Chondrocyte (in vitro differentiated cells): ENCODE data around the gene XRCC2. TPM values are rescaled to one million over a fixed set of nuclear protein-coding genes. Genes with fewer than 3 reads are reported as not detected.
"Not testable (repeated sequence)": the region's sequence is repeated elsewhere in the genome, so short reads cannot be mapped to it uniquely, and the experiment has no call there.

Experiments
- DNase-seq: peaks from one replicate; pipeline ENCODE4 v3.0.0; 2021; ENCODE audit warnings: mixed read lengths, low spot score
- H3K27ac Mint-ChIP-seq: one replicate; pipeline ENCODE4 v1.8.0; 2021; ENCODE audit warnings: mild to moderate bottlenecking, moderate library complexity, mixed read lengths; ENCODE audit not compliant: unreplicated experiment
- H3K27me3 Mint-ChIP-seq: 2 replicates; pipeline ENCODE4 v1.8.0; 2021; ENCODE audit warnings: low read depth, mixed read lengths
- H3K36me3 Mint-ChIP-seq: 2 replicates; pipeline ENCODE4 v1.8.0; 2021; ENCODE audit warnings: low read depth, mixed read lengths
- H3K4me1 Mint-ChIP-seq: 2 replicates; pipeline ENCODE4 v1.8.0; 2021; ENCODE audit warnings: low read depth, mild to moderate bottlenecking, mixed read lengths
- H3K4me3 Mint-ChIP-seq: one replicate; pipeline ENCODE4 v1.8.0; 2021; ENCODE audit warnings: mild to moderate bottlenecking, moderate library complexity, mixed read lengths; ENCODE audit not compliant: unreplicated experiment
- H3K9me3 Mint-ChIP-seq: 2 replicates; pipeline ENCODE4 v1.8.0; 2021; ENCODE audit warnings: low read depth, mixed read lengths
- total RNA-seq: library from RNA; stranded (reverse); gene quantifications from 3 replicates; pipeline ENCODE4 v1.2.1, GENCODE V29; 2021
- TF ChIP-seq, protein P1 (sequence below): fragments of 200-600 bp; sonication (generic); IDR thresholded peaks from 2 replicates; pipeline ENCODE4 v1.5.0; 2021; ENCODE audit warnings: antibody characterized with exemption, mild to moderate bottlenecking, moderate library complexity

Gene XRCC2
- total RNA-seq, 1 donor from 2014 or later = 1.3 TPM

DNA sequence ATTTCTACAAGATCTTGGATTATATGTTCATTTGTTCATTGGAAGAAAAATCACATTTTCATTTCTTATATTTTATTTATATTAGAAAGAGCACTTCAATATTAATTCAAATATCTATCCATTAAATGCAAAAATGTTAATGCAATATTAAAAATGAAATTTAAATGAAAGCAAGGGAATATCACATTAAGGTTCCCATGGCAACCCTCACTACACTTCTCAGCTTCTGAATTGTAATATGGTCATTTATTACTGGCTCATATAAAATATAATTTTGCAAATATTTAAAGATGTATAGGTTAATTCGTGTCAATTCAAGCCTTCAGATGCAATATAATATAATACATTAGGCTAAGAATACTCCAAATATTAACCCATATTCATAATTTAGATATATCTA lies 38.8 kb downstream of the XRCC2 start:
- no peaks in the 10 kb centered on the region for H3K27me3 Mint-ChIP-seq
- no peak for DNase-seq
- no peak overlapping the region for H3K27ac Mint-ChIP-seq
- no peak overlapping the region for H3K4me3 Mint-ChIP-seq
- H3K36me3 Mint-ChIP-seq = no peaks in the 10 kb centered on the region
- no peaks in the 10 kb centered on the region for H3K4me1 Mint-ChIP-seq
- H3K9me3 Mint-ChIP-seq = no peaks in the 10 kb centered on the region
- TF ChIP-seq, protein P1, sequence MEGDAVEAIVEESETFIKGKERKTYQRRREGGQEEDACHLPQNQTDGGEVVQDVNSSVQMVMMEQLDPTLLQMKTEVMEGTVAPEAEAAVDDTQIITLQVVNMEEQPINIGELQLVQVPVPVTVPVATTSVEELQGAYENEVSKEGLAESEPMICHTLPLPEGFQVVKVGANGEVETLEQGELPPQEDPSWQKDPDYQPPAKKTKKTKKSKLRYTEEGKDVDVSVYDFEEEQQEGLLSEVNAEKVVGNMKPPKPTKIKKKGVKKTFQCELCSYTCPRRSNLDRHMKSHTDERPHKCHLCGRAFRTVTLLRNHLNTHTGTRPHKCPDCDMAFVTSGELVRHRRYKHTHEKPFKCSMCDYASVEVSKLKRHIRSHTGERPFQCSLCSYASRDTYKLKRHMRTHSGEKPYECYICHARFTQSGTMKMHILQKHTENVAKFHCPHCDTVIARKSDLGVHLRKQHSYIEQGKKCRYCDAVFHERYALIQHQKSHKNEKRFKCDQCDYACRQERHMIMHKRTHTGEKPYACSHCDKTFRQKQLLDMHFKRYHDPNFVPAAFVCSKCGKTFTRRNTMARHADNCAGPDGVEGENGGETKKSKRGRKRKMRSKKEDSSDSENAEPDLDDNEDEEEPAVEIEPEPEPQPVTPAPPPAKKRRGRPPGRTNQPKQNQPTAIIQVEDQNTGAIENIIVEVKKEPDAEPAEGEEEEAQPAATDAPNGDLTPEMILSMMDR = no peak

DNA sequence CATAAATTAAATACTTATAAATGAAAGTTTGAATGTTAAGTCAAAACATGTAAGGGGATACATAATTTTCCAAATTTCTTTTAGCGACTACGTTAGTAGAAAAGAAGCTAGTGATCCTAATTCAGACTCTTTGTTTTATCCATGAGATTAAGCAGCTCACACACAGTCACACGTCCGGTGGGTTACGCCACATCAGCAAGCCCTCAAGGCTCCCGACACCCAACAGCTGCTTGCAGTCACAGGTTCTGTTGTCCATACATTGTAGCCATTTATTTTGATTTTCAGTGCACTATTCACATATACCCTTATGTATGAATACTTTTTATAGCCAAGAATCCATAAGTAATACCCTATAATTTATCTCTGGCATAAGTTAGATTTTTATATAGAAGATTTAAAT lies 39.5 kb downstream of the XRCC2 start:
- no peak for DNase-seq
- Mint-ChIP-seq H3K36me3 (no peaks in the 10 kb centered on the region), H3K9me3 (no peaks in the 10 kb centered on the region), H3K27me3 (no peaks in the 10 kb centered on the region), H3K27ac (no peak overlapping the region), H3K4me1 (no peaks in the 10 kb centered on the region), H3K4me3 (no peak overlapping the region)
- TF ChIP-seq, protein P1 = no peak

DNA sequence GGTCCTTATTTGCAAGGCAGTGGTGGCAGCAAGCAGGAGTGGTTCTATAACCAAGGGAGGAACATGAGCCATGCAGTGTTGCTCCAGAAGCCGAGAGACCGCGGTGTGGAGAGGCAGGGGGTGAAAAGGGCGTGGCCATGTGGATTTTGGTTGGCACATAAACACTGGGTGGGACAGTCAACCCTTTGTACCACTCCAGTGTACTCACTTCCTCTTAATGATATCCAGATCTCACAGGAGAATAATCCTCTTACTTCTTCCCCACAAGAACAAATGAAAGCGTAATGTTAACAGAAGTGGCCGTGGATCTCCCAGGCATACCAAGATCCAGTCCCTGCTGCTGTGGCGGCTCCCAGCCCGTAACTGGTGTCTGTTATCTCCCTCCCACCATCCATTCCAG lies 42.4 kb downstream of the XRCC2 start:
- Mint-ChIP-seq H3K27ac (no peak overlapping the region), H3K36me3 (no peaks in the 10 kb centered on the region), H3K9me3 (peaks cover 5% of the 10 kb centered on the region), H3K27me3 (no peaks in the 10 kb centered on the region), H3K4me3 (no peak overlapping the region), H3K4me1 (no peaks in the 10 kb centered on the region)
- no peak for DNase-seq
- TF ChIP-seq, protein P1 = no peak

DNA sequence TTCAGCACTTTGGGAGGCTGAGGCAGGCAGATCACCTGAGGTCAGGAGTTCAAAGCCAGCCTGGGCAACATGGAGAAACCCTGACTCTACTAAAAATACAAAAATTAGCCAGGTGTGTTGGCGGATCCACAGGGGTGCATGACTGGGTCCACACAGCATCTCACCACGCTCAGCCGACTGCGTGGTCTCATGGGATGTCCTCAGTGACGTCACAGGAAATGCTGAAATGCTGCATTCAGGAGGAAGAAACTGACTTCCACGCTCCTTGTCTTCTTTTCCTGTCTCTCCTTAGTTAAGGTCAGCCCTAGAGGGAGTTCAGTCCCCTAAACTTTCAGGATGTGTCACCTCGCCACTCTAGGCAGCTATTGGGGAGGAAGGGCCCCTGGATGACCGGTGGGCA lies 42.9 kb downstream of the XRCC2 start:
- Mint-ChIP-seq H3K27ac (no peak overlapping the region), H3K36me3 (no peaks in the 10 kb centered on the region), H3K9me3 (peaks cover 7% of the 10 kb centered on the region), H3K4me1 (no peaks in the 10 kb centered on the region), H3K27me3 (no peaks in the 10 kb centered on the region), H3K4me3 (no peak overlapping the region)
- TF ChIP-seq, protein P1 = no peak
- no peak for DNase-seq

DNA sequence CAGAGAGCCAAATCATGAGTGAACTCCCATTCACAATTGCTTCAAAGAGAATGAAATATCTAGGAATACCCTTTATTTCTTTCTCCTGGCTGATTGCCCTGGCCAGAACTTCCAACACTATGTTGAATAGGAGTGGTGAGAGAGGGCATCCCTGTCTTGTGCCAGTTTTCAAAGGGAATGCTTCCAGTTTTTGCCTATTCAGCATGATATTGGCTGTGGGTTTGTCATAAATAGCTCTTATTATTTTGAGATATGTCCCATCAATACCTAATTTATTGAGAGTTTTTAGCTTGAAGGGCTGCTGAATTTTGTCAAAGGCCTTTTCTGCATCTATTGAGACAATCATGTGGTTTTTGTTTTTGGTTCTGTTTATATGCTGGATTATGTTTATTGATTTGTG lies 47.2 kb downstream of the XRCC2 start:
- not testable (repeated sequence) for H3K27me3 Mint-ChIP-seq, DNase-seq, H3K9me3 Mint-ChIP-seq, H3K36me3 Mint-ChIP-seq, H3K4me1 Mint-ChIP-seq, H3K27ac Mint-ChIP-seq, H3K4me3 Mint-ChIP-seq

DNA sequence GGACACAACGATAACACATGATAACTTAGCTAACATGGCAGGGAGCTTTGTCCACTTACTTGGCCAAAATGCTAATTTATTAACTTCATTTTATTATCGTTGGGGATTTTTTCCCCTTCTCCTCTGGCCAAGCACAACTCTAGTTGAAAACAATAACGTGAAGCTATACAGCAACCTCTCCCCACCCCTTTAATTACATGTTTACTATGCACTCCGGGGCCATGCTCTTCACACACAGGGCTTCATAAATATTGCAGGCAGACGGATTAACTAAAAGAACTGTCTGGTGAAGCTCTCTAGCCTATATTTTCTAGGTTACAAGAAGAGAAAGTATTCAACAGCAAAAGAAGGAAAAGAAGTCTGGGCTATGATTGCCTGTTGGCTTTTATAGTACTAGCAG lies 51.7 kb downstream of the XRCC2 start:
- Mint-ChIP-seq H3K4me3 (no peak overlapping the region), H3K27ac (no peak overlapping the region), H3K36me3 (no peaks in the 10 kb centered on the region), H3K27me3 (no peaks in the 10 kb centered on the region), H3K9me3 (peaks cover 3% of the 10 kb centered on the region), H3K4me1 (no peaks in the 10 kb centered on the region)
- TF ChIP-seq, protein P1 = no peak
- DNase-seq = no peak
